HG03039 (cell line): Measurements from ENCODE around the gene CSMD2.

Source experiments
- ATAC-seq: cut with Tn5 transposase; IDR thresholded peaks from one replicate; pipeline ENCODE4 v1.9.1; 2021; ENCODE audit warnings: mild to moderate bottlenecking, moderate library complexity; ENCODE audit not compliant: unreplicated experiment

Gene CSMD2

GRCh38 chr1:33624261-33624990 lies 540.6 kb downstream of the CSMD2 start:
- no peak for ATAC-seq

GRCh38 chr1:33623811-33624210 lies 541.2 kb downstream of the CSMD2 start:
- ATAC-seq: no peak

GRCh38 chr1:33622757-33623156 lies 542.3 kb downstream of the CSMD2 start:
- ATAC-seq: no peak

DNA sequence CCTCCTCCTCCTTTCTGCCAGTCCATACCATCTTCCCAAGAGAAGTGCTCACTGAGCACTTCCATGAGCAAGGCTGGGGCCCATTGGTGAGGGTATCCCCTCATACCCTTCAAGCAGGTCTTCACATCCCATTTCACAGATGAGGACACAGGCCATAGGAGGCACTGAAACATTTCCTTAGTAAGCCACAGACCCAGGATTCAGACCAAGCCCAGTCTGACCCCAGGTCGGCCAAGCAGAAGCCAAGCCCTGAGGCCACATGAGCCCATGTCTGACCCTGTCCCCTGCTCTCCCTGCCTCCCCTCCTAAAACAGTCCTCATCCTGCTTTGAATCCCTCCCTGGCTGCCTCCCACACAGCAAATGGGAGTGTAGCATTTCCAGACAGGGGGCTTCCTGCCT lies 546.4 kb downstream of the CSMD2 start:
- ATAC-seq: no peak

- no peak for ATAC-seq
These were observed 547.6 kb downstream of the CSMD2 start for GRCh38 chr1:33617451-33617850.

- no peak for ATAC-seq
These were observed 548.2 kb downstream of the CSMD2 start for GRCh38 chr1:33616780-33617179.

GRCh38 chr1:33615546-33615945 lies 549.5 kb downstream of the CSMD2 start:
- no peak for ATAC-seq

GRCh38 chr1:33610864-33611455 lies 554.1 kb downstream of the CSMD2 start:
- ATAC-seq: no peak

DNA sequence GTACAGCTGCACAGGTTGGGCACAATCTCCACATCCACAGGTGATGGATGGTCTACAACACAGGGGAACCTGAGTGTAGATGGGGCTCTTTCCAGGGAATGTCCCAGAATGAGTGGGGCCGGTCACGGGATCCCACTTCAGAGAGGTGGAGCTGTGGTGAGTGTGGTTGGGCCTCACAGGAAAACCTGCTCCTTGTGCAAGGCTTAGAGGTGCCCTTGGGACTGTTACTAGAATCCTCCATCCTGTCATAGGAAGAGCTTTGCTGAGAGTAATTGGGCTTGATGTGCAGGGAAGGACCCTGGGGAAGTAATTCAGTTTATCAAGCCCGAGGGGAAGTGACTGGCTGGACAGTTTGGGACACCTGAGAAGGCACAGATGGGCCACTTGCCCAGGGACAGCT lies 554.6 kb downstream of the CSMD2 start:
- ATAC-seq: no peak

DNA sequence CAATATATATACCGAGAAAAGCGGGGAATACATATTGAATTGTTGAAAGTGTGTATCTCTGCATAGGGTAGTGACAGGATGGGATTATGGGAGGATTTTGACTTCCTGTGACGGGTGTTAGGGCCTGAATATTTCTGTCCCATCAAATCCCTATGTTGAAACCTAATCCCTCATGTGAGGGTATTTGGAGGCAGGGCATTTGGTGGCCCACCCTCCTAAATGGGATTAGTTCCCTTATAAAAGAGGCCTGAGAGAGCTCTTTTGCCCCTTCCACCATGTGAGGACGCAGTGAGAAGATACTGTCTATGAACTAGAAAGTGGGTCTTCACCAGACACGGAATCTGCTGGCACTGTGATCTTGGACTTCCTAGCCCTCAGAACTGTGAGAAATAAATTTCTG lies 555.3 kb downstream of the CSMD2 start:
- no peak for ATAC-seq

- no peak for ATAC-seq
These were observed 556.1 kb downstream of the CSMD2 start for GRCh38 chr1:33608825-33609400.

DNA sequence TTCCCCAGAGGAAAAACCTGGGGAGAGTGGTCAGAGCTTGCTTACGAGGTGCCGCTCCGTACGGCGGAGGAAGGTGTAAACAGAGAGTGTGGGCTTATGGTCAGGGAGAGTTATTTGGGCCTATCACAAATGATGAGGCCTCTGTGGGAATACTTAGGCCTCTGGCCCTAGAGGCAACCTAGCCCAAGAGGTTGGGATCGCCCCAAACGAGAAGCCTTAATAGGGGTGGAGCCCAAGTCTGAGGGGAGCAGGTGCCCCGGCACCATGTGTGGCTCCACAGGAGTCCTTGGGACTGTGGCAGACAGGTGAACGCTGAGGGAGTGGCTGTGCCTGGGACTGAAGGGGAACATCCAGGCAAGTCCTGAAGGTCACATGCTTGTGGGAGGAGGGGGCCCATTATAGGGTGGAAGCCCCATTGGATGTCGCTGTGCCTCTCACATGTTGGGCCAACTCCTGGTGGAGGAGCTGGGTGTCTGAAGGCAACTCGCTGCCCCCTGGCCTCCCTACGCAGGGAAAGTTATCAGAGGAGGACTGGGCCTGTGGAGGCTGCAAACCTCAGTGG lies 557.5 kb downstream of the CSMD2 start:
- ATAC-seq: no peak

DNA sequence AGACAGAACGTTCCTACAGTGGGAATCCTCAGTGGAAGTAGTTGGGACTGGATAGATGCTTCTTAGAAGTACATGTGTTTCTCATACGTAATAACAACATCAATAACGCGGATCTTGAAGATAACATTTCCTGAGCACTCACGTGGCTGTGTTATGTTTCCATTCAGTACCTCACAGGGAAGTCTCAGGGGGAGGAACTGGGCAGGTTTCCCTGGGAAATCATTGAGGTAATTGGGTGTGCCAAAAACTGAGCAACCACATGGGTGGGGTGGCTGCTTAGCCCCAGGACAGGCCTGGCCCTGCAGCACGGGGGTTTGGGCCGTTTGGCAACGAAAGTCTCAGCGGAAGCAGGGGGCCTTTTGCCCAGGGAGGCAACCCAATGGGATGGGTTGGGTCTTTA lies 558.8 kb downstream of the CSMD2 start:
- ATAC-seq: no peak

GRCh38 chr1:33602271-33602670 lies 562.8 kb downstream of the CSMD2 start:
- no peak for ATAC-seq

DNA sequence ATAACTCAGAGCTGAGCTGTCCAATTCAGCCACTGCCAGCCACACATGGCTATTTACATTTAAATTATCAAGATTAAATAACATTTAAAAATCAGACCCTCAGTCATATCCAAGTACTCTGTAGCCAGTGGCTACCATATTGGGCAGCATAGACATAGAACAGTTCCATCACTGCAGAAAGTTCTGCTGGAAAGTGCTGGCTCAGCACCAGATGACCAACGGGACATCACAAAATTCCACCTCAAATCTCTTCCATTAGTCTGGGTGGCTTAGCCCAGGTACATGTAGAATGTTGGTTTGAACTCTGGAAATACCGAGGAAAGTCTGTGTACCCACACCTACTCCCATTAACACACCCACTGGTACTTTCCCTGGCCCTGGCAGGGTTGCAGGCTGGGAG lies 563.3 kb downstream of the CSMD2 start:
- no peak for ATAC-seq

- ATAC-seq: no peak
These were observed 565.4 kb downstream of the CSMD2 start for GRCh38 chr1:33599516-33600115.

- ATAC-seq: no peak
These were observed 576.3 kb downstream of the CSMD2 start for GRCh38 chr1:33588726-33589125.

- ATAC-seq: no peak
These were observed 578.2 kb downstream of the CSMD2 start for GRCh38 chr1:33586795-33587194.

GRCh38 chr1:33586106-33586505 lies 578.9 kb downstream of the CSMD2 start:
- ATAC-seq: no peak

- no peak for ATAC-seq
These were observed 581.5 kb downstream of the CSMD2 start for GRCh38 chr1:33583567-33583966.

DNA sequence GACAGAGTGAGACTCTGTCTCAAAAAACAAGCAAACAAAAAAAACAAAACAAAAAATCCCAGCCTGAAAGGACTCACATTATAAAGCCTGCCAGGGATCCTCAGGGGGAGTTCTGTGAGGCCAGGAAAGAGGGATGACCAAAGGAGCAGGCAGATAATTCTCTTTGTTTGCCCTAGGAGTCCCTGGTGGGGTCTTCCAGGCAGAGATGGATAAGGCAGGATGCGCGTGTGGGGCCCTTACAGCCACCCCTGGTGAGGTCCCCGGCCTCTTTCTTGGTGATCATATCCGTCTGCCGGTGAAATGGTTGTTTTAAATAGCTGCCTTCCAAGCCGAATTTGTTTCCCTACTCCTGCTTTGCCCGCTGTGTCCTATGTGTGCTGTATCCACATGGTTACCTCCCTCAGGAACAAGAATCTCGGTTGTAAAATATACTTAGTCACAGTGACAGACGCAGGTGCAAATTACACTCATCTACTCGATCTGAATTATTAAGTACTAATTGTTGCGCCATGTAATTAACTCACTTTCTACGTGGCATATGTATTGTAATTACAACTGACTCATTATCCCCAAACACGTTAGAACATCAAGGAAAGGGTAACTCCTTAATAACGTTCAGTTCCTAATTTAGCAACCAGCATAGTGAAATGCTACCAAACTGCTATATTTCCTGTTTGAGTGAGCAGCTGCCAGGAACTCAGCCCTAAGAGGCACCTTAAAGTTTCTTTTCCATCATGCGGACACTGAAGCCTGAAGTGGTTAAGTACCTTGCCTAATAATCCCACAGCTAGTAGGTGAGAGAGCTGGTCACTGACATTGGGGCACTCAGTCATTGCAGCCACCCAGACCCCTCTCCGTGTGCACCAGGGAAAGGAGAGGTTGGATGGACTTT lies 586.2 kb downstream of the CSMD2 start:
- ATAC-seq: no peak
